Transverse colon (tissue), 4 donors: ENCODE results near the gene KANK4. TPM values are rescaled to one million over a fixed set of nuclear protein-coding genes. Genes with fewer than 3 reads are reported as not detected.

Experiments used
- DNase-seq: peaks from one replicate; pipeline ENCODE4 v3.0.0-alpha.2; 2019
- H3K27ac ChIP-seq, 4 donors: fragments of 200-600 bp; sonication (generic); 2 replicates each; pipeline ENCODE4 v1.5.1; 2016 to 2018; ENCODE audit warnings: inconsistent platforms in 4 of 4
- H3K27me3 ChIP-seq: fragments of 200-600 bp; sonication (generic); 2 replicates; pipeline ENCODE4 v1.5.1; 2017; ENCODE audit warnings: inconsistent platforms
- H3K36me3 ChIP-seq, 4 donors: fragments of 200-600 bp; sonication (generic); 2 replicates each; pipeline ENCODE4 v1.5.1; 2017 to 2019; ENCODE audit warnings: inconsistent platforms in 4 of 4
- H3K4me1 ChIP-seq, 4 donors: fragments of 200-600 bp; sonication (generic); 2 replicates each; pipeline ENCODE4 v1.5.1; 2017 to 2020; ENCODE audit warnings: inconsistent platforms in 4 of 4
- H3K4me3 ChIP-seq, 4 donors: fragments of 200-600 bp; sonication (generic); 1 replicate in 1 of 4; 2 replicates in 3 of 4; pipeline versions ENCODE4 v1.5.1 to v1.6.1; 2017 to 2019; ENCODE audit warnings: inconsistent platforms in 4 of 4
- H3K9me3 ChIP-seq, 2 donors: fragments of 200-600 bp; sonication (generic); 2 replicates each; pipeline ENCODE4 v1.5.1; 2017 to 2019; ENCODE audit warnings: inconsistent platforms in 2 of 2
- EP300 ChIP-seq: sonication (generic); formaldehyde crosslinking; IDR thresholded peaks from one replicate; pipeline ENCODE4 v1.6.1; 2017; ENCODE audit warnings: antibody characterized with exemption, low read depth
- POLR2A ChIP-seq: fragments of 450-650 bp; IDR thresholded peaks from one replicate; pipeline ENCODE4 v1.6.1; 2016; ENCODE audit warnings: antibody characterized with exemption, mild to moderate bottlenecking, moderate library complexity
- POLR2AphosphoS5 ChIP-seq, 3 donors: sonication (generic); formaldehyde crosslinking; IDR thresholded peaks; one replicate each; pipeline ENCODE4 v1.6.1; 2016; ENCODE audit warnings: antibody characterized with exemption in 3 of 3
- WGBS, 2 donors: methylation state at CpG; one replicate each; pipeline ENCODE4 v1.1.5; 2018; ENCODE audit warnings: low coverage in 1 of 2; 5-methylcytosine and 5-hydroxymethylcytosine counted together
- in situ Hi-C, 4 donors: fragments of 200-750 bp; cut with MboI; loops; one replicate each; pipeline versions ENCODE4 v1.15.0 to v1.15.1; 2017; ENCODE audit warnings: low sequenced_read_pairs in 3 of 4, low pct_ligation_motif_present in 1 of 4, low pct_unique_long_range_greater_than_20kb in 1 of 4
- intact Hi-C: fragments of 100-400 bp; cut with DNase I; formaldehyde crosslinking; loops from one replicate; pipeline ENCODE4 v1.15.1; 2023; ENCODE audit warnings: low total_unique reads
- total RNA-seq, 4 donors: library from RNA; depleted of rRNA; stranded (reverse); fragments of >200 nt; gene quantifications; one replicate each; pipeline ENCODE4 v1.1.0, GENCODE V29; 2016
- TF ChIP-seq, protein P1 (sequence below), 5 experiments: fragments of 200-600 bp in 3 of 5; fragments of 450-650 bp in 2 of 5; sonication (generic) in 3 of 5; IDR thresholded peaks; 1 replicate in 2 of 5; 2 replicates in 3 of 5; pipeline ENCODE4 v1.5.1; 2016 to 2017; ENCODE audit warnings: antibody characterized with exemption in 5 of 5, inconsistent platforms in 3 of 5, mild to moderate bottlenecking in 2 of 5, moderate library complexity in 1 of 5

The KANK4 gene
- total RNA-seq, 4 donors from 2014 or later: 1.2 to 1.3 TPM; not detected in 2

DNA sequence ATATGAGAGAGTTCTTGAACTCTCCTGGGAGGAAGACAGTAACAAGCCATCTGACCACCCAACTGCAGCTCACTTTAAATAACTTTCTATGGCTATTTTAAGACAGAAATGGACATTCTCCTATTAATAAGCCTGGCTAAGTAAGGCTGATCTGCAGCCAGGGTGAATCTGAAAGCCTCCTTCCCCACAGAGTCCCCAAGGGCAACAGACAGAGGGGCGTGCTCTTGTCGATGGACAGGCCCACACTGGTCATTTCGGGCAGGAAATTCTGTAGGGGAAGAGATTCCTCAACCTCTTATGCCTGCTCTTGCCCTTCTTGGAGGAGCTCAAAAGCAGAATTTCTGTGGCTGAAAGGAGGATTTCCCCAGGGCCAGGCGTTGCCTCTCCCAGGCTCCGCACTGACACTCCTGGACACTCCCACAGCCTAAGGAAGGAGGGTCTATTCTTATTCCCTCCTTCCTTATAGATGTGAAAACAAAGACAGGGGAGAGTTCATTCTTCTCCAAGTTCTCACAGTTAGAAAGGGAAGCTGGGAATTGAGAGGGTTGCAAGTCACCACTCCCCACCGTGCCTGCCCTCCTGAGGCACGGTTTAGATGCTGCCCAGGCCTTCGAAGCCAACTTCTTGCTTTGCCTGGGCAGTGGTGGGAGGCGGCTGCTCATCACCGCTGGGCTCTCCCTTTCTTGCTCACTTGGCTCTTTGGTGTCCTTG lies 17.9 kb upstream of the KANK4 start:
- Histone ChIP-seq H3K27me3 (no peaks in the 10 kb centered on the region), H3K4me1 (no peaks in the 10 kb centered on the region), H3K27ac (no peak overlapping the region), H3K4me3 (no peak overlapping the region), H3K9me3 (no peaks in the 10 kb centered on the region), H3K36me3 (no peaks in the 10 kb centered on the region)
- intact Hi-C loops: no loop called here
- WGBS, 2 donors: 76% methylated on average over 10 of the region's 10 CpGs; no CpG with 5 or more reads in 1 of the 2 donors
- in situ Hi-C loops: no loop called here
- no peak for DNase-seq
- no peak for TF ChIP-seq EP300
- TF ChIP-seq POLR2A: no peak
- TF ChIP-seq, protein P1, sequence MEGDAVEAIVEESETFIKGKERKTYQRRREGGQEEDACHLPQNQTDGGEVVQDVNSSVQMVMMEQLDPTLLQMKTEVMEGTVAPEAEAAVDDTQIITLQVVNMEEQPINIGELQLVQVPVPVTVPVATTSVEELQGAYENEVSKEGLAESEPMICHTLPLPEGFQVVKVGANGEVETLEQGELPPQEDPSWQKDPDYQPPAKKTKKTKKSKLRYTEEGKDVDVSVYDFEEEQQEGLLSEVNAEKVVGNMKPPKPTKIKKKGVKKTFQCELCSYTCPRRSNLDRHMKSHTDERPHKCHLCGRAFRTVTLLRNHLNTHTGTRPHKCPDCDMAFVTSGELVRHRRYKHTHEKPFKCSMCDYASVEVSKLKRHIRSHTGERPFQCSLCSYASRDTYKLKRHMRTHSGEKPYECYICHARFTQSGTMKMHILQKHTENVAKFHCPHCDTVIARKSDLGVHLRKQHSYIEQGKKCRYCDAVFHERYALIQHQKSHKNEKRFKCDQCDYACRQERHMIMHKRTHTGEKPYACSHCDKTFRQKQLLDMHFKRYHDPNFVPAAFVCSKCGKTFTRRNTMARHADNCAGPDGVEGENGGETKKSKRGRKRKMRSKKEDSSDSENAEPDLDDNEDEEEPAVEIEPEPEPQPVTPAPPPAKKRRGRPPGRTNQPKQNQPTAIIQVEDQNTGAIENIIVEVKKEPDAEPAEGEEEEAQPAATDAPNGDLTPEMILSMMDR (IDR thresholded peaks at IDR 0.05): no peak
- TF ChIP-seq POLR2AphosphoS5 (IDR thresholded peaks at IDR 0.05): no peak

DNA sequence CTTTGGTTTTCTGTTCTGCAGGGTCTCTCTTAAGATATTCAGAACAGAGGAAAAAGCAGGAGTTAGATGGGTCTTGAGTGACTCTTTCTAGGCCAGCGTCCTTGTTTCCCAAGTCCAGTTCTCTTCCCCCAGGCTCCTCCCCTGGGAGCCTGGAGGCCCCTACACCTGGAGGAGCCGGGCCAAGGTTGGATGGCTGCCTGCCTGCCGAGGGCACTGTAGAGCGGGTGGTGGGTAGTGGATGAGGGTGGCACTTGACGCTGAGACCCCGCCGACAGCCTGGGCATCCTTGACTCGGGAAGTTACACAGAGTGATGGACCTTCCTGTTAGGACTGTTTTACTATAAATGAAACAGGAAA lies 17.4 kb upstream of the KANK4 start:
- H3K9me3 ChIP-seq: no peaks in the 10 kb centered on the region
- in situ Hi-C loops (no loop called here), intact Hi-C loops (no loop called here)
- no peaks in the 10 kb centered on the region for H3K27me3 ChIP-seq
- H3K4me3 ChIP-seq: no peak overlapping the region
- TF ChIP-seq POLR2A (no peak), POLR2AphosphoS5 (IDR thresholded peaks at IDR 0.05) (no peak), EP300 (no peak)
- TF ChIP-seq, protein P1 (IDR thresholded peaks at IDR 0.05): no peak
- no peaks in the 10 kb centered on the region for H3K36me3 ChIP-seq
- H3K27ac ChIP-seq: no peak overlapping the region
- no peaks in the 10 kb centered on the region for H3K4me1 ChIP-seq
- DNase-seq: no peak
- 94% methylated on average over 8 of the region's 8 CpGs; no CpG with 5 or more reads in 1 of the 2 donors for WGBS, 2 donors

DNA sequence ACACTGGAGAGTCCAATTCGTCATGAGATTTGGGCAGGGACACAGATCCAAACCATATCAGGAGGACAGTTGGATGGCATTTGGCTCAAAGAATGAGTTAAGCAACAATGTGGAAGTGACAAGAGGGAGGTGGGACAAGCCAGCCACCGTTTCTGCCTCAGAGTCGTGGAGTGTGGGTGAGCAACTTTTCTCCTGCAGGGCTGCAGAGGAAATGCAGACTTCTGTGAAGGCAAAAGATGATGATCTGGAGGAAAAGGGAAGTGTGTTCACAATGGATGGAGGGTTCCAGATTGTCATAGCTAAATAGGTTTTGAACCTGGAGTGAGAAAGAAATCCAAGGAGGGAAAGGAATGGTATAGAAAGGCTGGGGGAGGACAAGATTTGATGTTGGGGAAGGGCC lies 16.4 kb upstream of the KANK4 start:
- no peaks in the 10 kb centered on the region for H3K9me3 ChIP-seq
- intact Hi-C loops: no loop called here
- no peaks in the 10 kb centered on the region for H3K27me3 ChIP-seq
- TF ChIP-seq, protein P1 (IDR thresholded peaks at IDR 0.05): no peak
- no peak for TF ChIP-seq POLR2AphosphoS5 (IDR thresholded peaks at IDR 0.05)
- DNase-seq: no peak
- H3K27ac ChIP-seq: no peak overlapping the region
- 61% methylated on average over 3 of the region's 3 CpGs; no CpG with 5 or more reads in 1 of the 2 donors for WGBS, 2 donors
- H3K4me1 ChIP-seq: no peaks in the 10 kb centered on the region
- H3K4me3 ChIP-seq: no peak overlapping the region
- in situ Hi-C loops: no loop called here
- H3K36me3 ChIP-seq: no peaks in the 10 kb centered on the region

DNA sequence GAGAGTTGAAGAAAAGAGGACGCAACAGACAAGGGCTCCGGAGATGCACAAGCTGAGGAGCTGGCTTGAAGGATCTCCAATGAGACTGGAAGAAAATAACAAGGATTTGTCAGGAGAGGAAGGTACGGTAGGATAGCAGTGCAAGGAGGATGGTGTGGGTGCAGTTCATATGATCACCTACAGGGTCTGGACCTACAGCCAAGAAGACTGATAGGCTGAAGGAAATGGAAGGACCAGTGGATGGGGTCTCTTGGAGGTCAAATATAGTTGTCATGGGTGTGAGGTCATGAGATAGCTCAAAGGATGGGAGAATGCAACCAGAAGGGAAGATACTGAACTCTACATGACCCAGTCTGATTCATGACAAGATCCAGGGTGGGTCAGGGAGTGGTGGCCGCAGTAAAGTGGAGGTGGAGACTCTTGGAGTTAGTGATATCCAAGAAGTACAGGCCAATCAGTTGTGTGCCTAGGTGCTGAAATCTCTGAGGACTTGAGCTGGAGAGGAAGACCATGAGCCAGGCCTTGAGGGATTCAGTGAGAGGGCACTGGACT lies 15.3 kb upstream of the KANK4 start:
- WGBS, 2 donors: 92 to 100% methylated on average over 3 to 4 of the region's 4 CpGs
- Histone ChIP-seq H3K4me1 (no peaks in the 10 kb centered on the region), H3K4me3 (no peak overlapping the region), H3K27ac (no peak overlapping the region), H3K9me3 (no peaks in the 10 kb centered on the region), H3K27me3 (no peaks in the 10 kb centered on the region), H3K36me3 (no peaks in the 10 kb centered on the region)
- TF ChIP-seq EP300 (no peak), POLR2A (no peak), POLR2AphosphoS5 (IDR thresholded peaks at IDR 0.05) (no peak)
- TF ChIP-seq, protein P1 (IDR thresholded peaks at IDR 0.05): no peak
- intact Hi-C loops: no loop called here
- in situ Hi-C loops: no loop called here
- no peak for DNase-seq
